Measurements from ENCODE around the gene RNF4. TPM values are rescaled to one million over a fixed set of nuclear protein-coding genes. Genes with fewer than 3 reads are reported as not detected.

The RNF4 gene
- total and polyA plus RNA-seq, 10 of the 15 experiments (the other 5 are each of a cell fraction or from before 2014, with no cell fraction given) = 34.9 to 145 (median 76.1) TPM

DNA sequence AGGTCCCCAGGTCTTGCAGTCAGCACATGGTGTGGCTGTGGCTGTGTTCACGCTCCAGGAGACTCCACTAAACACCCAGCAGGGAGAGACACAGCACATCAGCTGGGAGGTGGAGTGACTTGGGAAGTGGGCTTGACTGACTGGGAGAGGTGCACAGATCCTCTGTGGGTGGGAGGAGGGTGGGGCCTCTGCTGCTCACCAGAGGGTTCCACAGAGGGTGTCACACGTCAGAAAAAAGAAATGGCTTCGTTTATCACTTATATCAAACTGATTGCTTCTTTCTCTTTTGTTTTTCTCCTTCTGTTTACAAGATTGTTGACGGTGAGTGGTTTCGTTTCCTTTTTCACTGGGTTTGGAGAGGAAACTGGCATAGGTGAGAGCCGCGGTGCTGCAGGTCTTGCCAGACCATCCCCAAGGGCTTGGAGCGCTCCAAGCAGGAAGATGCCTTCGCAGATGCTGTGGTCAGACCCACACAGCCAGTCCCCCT, 42.8 kb downstream of the RNF4 start:
- peak overlapping the region; percentile 53 for H3K27ac ChIP-seq (ENCODE audit: control insufficient read depth, insufficient read depth)
- BruUV-seq (replicated peaks) = no TSS peak
- H3K4me1 ChIP-seq (ENCODE audit: control insufficient read depth, insufficient read depth, low read length) = peaks cover 26% of the 10 kb centered on the region
- ChIA-PET RAD21 (ENCODE audit: unreplicated experiment) (no interaction called here), CTCF (interaction anchor here (0.6 to 1.4 kb wide), 3 partner anchors 8 to 27 kb away, joined by 3 to 4 read pairs (median 3); no protein-coding TSS in a partner anchor), POLR2A (interaction anchor here (0.5 to 1.1 kb wide), 2 partner anchors 23 to 35 kb away, joined by 3 read pairs; no protein-coding TSS in a partner anchor), SMC1A (ENCODE audit: uncharacterized antibody, unreplicated experiment) (interaction anchor here (1.0 to 2.0 kb wide), 2 partner anchors 23 to 24 kb away, joined by 3 to 6 read pairs; no protein-coding TSS in a partner anchor)
- in situ Hi-C loops (cut with MboI) (no loop called here), intact Hi-C loops (cut with micrococcal nuclease; ENCODE audit: unreplicated experiment) (no loop called here)
- H2AFZ ChIP-seq (ENCODE audit: control insufficient read depth, low read depth, low read length) = no peak overlapping the region
- ATAC-seq = peak; percentile 73
- WGBS (ENCODE audit: insufficient coverage, insufficient replicate concordance, low lambda C conversion rate, missing lambda C conversion rate) = 1% methylated on average over 9 of the region's 9 CpGs
- H3K27me3 ChIP-seq (replicated peaks in 1 of 2; ENCODE audit: control insufficient read depth in 2 of 2, insufficient read depth in 2 of 2, low read length in 1 of 2) = no peaks in the 10 kb centered on the region
- peaks cover 44 to 50% of the 10 kb centered on the region in 2 experiments for H3K36me3 ChIP-seq (ENCODE audit: control insufficient read depth in 2 of 2, insufficient read depth in 2 of 2, low read length in 1 of 2)
- no peaks in the 10 kb centered on the region; the same call in none of the 2 replicates for H4K20me1 ChIP-seq (ENCODE audit: control insufficient read depth, insufficient read depth)
- H3K4me2 ChIP-seq (ENCODE audit: control insufficient read depth, insufficient read depth) = no peak overlapping the region
- peaks cover 7% of the 10 kb centered on the region for H3K79me2 ChIP-seq (ENCODE audit: control insufficient read depth, insufficient read depth, low read length)
- no peak overlapping the region for H3K9ac ChIP-seq (ENCODE audit: control insufficient read depth, insufficient read depth, low read length)
- no peak overlapping the region for H3K4me3 ChIP-seq
- DNase-seq (ENCODE audit: low read depth, low spot score) = no peak
- H3K9me3 ChIP-seq (replicated peaks; ENCODE audit: control insufficient read depth, insufficient read depth, low read length) = no peaks in the 10 kb centered on the region
- peak; percentile 13 for FAIRE-seq
- TF ChIP-seq MTA3 (IDR thresholded peaks at IDR 0.05; ENCODE audit: borderline replicate concordance, low read length) (no peak), BHLHE40 (IDR thresholded peaks at IDR 0.05; ENCODE audit: borderline replicate concordance in 1 of 2, low read depth in 2 of 2, low read length in 1 of 2) (peak in 1 of 2 experiments; percentile 24; a peak in 1 of 4 replicates), IKZF2 (IDR thresholded peaks at IDR 0.05) (0 out of 4 replicates have a peak, but pooled peaks of 1 of the 2 experiments have one; percentile 9), MXI1 (IDR thresholded peaks at IDR 0.05; ENCODE audit: low read depth, low read length) (no peak), RCOR1 (conservative IDR thresholded peaks at IDR 0.05; ENCODE audit: low read depth, low read length) (no peak), CEBPB (IDR thresholded peaks at IDR 0.05; ENCODE audit: borderline replicate concordance in 1 of 2, low read depth in 2 of 2, low read length in 2 of 2) (no peak), ZNF622 (IDR thresholded peaks at IDR 0.05) (no peak), ASH2L (IDR thresholded peaks at IDR 0.05; ENCODE audit: borderline replicate concordance, low read depth) (no peak), SIX5 (IDR thresholded peaks at IDR 0.05; ENCODE audit: low read depth, low read length, severe bottlenecking) (no peak), CBFB (IDR thresholded peaks at IDR 0.05; ENCODE audit: low read depth) (peak; percentile 39; the same call in 1 of the 2 replicates), JUNB (IDR thresholded peaks at IDR 0.05) (no peak), NFYA (IDR thresholded peaks at IDR 0.05; ENCODE audit: borderline replicate concordance, low read depth, low read length) (no peak), STAT1 (conservative IDR thresholded peaks at IDR 0.05) (no peak), SPI1 (IDR thresholded peaks at IDR 0.05; ENCODE audit: borderline replicate concordance, insufficient read depth, low read depth, low read length) (no peak; the same call in 1 of the 2 replicates)
- TF ChIP-seq, protein P1, sequence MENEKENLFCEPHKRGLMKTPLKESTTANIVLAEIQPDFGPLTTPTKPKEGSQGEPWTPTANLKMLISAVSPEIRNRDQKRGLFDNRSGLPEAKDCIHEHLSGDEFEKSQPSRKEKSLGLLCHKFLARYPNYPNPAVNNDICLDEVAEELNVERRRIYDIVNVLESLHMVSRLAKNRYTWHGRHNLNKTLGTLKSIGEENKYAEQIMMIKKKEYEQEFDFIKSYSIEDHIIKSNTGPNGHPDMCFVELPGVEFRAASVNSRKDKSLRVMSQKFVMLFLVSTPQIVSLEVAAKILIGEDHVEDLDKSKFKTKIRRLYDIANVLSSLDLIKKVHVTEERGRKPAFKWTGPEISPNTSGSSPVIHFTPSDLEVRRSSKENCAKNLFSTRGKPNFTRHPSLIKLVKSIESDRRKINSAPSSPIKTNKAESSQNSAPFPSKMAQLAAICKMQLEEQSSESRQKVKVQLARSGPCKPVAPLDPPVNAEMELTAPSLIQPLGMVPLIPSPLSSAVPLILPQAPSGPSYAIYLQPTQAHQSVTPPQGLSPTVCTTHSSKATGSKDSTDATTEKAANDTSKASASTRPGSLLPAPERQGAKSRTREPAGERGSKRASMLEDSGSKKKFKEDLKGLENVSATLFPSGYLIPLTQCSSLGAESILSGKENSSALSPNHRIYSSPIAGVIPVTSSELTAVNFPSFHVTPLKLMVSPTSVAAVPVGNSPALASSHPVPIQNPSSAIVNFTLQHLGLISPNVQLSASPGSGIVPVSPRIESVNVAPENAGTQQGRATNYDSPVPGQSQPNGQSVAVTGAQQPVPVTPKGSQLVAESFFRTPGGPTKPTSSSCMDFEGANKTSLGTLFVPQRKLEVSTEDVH (IDR thresholded peaks at IDR 0.05; ENCODE audit: low read depth, partially characterized antibody) = no peak
- TF ChIP-seq, protein P2, sequence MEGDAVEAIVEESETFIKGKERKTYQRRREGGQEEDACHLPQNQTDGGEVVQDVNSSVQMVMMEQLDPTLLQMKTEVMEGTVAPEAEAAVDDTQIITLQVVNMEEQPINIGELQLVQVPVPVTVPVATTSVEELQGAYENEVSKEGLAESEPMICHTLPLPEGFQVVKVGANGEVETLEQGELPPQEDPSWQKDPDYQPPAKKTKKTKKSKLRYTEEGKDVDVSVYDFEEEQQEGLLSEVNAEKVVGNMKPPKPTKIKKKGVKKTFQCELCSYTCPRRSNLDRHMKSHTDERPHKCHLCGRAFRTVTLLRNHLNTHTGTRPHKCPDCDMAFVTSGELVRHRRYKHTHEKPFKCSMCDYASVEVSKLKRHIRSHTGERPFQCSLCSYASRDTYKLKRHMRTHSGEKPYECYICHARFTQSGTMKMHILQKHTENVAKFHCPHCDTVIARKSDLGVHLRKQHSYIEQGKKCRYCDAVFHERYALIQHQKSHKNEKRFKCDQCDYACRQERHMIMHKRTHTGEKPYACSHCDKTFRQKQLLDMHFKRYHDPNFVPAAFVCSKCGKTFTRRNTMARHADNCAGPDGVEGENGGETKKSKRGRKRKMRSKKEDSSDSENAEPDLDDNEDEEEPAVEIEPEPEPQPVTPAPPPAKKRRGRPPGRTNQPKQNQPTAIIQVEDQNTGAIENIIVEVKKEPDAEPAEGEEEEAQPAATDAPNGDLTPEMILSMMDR (IDR thresholded peaks at IDR 0.05 in 2 of 3, conservative IDR thresholded peaks at IDR 0.05 in 1 of 3; ENCODE audit: control insufficient read depth in 2 of 3, extremely low read depth in 1 of 3, insufficient read depth in 1 of 3, low read depth in 3 of 3, low read length in 3 of 3) = peak in 1 of 3 experiments; percentile 17; a peak in 1 of 6 replicates
- TF ChIP-seq, protein P3, sequence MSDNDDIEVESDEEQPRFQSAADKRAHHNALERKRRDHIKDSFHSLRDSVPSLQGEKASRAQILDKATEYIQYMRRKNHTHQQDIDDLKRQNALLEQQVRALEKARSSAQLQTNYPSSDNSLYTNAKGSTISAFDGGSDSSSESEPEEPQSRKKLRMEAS (IDR thresholded peaks at IDR 0.05; ENCODE audit: low read depth, low read length) = no peak
- TF ChIP-seq, protein P4, sequence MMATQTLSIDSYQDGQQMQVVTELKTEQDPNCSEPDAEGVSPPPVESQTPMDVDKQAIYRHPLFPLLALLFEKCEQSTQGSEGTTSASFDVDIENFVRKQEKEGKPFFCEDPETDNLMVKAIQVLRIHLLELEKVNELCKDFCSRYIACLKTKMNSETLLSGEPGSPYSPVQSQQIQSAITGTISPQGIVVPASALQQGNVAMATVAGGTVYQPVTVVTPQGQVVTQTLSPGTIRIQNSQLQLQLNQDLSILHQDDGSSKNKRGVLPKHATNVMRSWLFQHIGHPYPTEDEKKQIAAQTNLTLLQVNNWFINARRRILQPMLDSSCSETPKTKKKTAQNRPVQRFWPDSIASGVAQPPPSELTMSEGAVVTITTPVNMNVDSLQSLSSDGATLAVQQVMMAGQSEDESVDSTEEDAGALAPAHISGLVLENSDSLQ (IDR thresholded peaks at IDR 0.05) = peak; percentile 58; the same call in 1 of the 2 replicates

Data from GM12878 (cell line).